NCI-H460 (cell line): Measurements from ENCODE around the gene PHEX. TPM values are rescaled to one million over a fixed set of nuclear protein-coding genes. Genes with fewer than 3 reads are reported as not detected.

ENCODE experiments used
- DNase-seq: peaks from one replicate; pipeline ENCODE4 v3.0.0-alpha.2; 2016; ENCODE audit warnings: low read depth; ENCODE audit errors: extremely low read depth
- total RNA-seq: library from RNA; depleted of rRNA; stranded (reverse); fragments of >200 nt; shearing (Covaris generic); gene quantifications from 2 replicates; pipeline ENCODE4 v1.2.3, GENCODE V29; 2014

Gene PHEX
- total RNA-seq, 1 experiment from 2014 or later = 0.64 TPM

GRCh38 chrX:22141047-22141730 lies 109.1 kb downstream of the PHEX start:
- DNase-seq = no peak

DNA sequence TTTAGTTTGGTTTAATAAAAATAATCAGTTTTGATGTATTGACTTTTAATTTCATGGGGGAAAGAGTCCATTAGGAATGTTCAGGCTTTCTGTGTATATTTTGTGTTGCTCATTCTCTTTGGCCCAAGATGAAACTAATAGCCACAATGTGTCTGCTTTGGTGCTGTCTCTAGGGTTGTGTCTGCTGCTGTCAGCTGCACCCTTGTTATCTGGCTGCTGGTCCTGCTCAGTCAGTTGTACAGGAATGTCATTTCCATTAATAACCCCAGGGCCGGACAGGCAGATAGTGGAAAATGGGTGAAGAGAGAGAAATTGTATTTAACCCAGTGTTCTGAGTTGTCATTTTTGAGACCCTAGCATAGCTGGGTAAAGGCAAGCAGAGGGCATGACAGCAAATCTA lies 115.1 kb downstream of the PHEX start:
- DNase-seq = no peak

- no peak for DNase-seq
Observed at GRCh38 chrX:22147942-22148341, 115.8 kb downstream of the PHEX start.

- no peak for DNase-seq
Observed at GRCh38 chrX:22148565-22148964, 116.4 kb downstream of the PHEX start.

DNA sequence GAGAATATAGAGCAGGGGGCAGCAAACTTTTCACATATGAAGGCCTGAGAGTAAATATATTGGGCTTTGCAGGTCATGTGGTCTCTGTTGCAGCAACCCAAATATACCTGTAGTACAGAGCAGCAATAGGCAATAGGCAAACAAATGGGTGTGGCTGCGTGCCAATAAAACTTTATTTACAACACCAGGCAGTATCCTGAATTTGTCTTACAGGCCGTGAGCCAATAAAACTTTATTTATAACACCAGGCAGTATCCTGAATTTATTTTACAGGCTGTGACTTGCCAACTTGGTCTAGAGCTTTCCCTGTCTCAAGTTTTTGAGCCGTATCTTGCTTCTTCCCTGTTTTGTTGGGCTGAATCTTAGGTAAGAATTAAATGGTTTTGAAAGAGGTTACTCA lies 118.2 kb downstream of the PHEX start:
- DNase-seq = no peak

- DNase-seq = no peak
Observed at GRCh38 chrX:22155126-22155525, 123.0 kb downstream of the PHEX start.

GRCh38 chrX:22159071-22159470 lies 126.9 kb downstream of the PHEX start:
- DNase-seq = no peak

- DNase-seq = no peak
Observed at GRCh38 chrX:22163326-22163725, 131.2 kb downstream of the PHEX start.

DNA sequence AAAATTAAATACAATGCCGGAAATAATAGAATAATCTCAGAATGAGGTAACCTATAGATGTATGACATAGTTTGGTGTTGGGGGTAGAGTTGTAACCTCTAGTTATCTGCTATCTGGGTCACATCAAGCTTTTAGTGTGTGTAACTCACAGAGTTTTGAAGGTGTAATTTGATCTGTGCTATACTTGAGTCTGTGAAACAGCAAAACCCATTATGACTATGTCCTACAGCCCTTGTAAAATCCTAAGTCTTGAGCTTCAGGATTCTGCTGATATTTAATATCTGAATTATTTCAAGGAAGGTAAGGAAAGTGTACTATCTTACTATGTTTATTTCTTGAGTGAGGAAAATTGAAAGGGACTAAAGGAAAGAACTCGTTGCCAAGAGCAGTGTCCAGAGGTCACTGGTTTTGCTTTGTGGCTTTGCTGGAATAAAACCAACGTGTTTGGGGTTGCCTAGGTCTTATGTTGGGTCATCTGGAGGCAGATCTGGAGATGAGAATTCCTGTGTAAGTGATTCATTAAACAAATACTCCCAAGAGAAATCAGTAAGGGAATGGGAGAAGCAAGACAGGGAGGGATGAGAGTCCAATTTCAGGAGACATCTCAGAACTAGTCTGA lies 132.8 kb downstream of the PHEX start:
- DNase-seq = peak; percentile 1

DNA sequence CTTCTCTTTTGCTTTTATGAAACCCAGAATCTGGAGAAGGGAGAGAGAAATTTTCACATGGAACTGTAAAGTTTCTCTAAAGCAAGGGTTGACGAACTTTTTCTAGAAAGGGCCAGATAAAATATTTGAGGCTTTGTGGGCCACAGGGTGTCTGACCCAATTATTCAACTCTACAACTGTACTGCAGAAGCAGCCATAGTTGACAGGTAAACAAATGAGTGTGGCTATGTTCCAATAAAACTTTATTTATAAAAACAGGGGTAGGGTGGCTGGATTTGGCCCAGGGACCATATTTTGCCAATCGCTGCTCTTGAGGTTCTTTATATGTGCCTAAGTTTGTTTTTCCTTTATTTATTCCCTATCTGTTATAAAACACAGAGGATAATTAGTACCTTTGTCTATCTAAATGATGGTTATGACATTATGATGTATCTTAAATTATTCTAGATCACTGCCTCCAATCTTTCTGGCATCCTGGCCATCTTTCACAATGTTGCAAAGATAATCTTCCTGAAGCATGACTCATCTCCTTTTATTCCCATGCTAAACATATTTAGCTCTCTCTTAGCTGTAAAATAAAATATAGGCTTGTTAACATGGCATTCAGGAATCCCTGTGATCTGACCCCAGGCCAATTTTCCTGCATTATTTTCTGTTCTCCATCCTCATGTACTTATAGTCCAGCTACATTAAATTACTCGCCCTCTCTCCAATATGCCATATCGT lies 133.8 kb downstream of the PHEX start:
- peak; percentile 30 for DNase-seq

- DNase-seq = no peak
Observed at GRCh38 chrX:22171287-22172060, 139.3 kb downstream of the PHEX start.

DNA sequence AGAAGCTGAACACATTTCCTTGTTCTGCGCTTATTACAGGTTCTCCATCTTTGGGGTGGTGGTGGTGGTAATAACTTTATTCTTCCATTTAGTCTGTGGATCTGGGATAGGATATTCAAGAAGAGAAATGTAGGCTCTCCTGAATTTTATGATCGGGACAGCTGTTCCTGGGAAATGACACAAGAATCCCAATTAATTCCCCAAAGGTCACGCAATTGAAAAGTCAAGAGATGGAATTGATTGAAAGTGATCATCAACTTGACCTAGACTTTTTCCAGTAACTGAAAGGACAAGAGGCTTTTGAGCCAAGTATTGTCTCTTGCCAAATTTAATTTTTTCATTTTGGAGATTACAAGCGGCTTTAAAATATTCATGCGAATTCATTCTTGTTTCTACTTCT lies 141.8 kb downstream of the PHEX start:
- DNase-seq = no peak

DNA sequence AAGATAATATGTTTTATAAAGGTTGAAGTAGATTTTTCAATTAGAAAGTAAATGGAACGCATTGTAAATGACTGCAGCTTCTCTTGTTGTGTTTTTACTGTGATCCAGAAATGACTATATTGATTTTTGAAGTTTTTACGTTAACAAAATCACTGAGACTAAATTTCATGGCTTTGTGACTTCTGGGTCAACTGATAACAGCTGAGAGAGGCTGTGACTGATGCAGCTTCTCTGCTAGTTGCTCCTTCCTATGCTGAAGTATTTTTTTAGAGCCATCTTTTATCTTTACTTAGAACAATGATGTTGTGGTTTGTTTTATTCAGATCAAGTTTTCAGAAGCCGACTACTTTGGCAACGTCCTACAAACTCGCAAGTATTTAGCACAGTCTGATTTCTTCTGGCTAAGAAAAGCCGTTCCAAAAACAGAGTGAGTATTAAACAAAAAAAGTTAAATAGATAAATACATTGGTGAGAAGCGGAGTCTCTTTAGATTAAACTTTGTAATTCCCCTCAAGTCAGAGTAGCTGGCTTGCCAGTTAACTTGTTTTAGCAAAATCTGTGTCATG lies 145.9 kb downstream of the PHEX start:
- no peak for DNase-seq

GRCh38 chrX:22184096-22184495 lies 152.0 kb downstream of the PHEX start:
- DNase-seq = no peak

DNA sequence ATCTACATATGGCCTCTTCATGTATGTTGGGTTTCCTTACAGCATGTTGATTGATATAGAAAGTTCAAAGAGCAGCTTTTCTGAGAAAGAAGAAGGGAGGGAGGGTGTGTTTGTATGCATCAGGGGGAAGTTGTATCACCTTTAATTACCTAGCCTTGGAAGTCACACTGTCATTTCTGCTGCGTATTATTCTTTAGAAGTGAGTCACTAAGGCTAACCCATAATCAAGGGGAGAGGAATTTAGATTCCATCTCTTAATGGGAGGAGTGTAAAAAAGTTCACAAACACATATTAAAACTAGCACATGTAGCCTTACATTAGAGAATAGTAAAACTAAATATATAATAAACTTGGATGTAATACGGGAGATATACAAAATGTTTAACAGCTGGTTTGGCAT lies 154.0 kb downstream of the PHEX start:
- no peak for DNase-seq

- DNase-seq = peak; percentile 69
Observed at GRCh38 chrX:22192419-22193060, 160.4 kb downstream of the PHEX start.

DNA sequence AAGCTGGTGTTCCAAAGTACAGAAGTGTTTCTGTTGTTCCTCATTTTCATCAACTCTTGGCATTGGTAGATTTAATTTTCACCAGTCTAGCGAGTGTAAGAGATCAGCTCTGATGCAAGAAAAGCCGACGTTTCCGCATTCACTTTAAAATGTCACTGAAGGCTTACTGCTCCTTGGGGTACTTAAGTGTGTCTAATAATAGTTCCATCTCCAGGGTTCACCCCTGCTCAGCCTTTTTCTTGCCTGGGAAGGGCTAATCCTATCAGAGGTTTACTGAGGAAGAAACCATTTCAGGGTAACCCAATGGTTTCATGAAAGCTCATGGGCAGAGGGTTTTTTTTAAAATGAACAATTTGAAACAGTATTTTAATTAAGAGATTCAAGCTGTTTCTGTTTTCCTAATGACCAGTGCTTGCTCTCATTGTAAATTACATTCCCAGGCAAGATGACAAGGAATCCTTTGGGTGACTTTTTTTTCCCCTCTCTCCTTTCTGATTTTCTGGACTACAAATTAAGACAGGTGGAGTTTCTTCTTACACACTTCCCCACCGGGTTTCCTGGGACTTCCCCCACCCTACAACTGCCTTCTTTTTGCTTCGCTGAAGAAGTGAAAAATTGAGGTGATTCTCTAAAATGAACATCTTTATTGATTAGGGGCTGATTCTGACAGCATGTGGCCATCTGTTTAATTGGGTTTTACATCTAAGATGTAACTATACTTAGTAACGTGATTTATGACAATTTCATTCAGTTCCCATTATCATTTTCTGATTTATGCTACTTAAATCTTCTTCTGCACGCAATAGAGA lies 161.9 kb downstream of the PHEX start:
- DNase-seq = no peak

GRCh38 chrX:22194660-22194945 lies 162.5 kb downstream of the PHEX start:
- DNase-seq = no peak

DNA sequence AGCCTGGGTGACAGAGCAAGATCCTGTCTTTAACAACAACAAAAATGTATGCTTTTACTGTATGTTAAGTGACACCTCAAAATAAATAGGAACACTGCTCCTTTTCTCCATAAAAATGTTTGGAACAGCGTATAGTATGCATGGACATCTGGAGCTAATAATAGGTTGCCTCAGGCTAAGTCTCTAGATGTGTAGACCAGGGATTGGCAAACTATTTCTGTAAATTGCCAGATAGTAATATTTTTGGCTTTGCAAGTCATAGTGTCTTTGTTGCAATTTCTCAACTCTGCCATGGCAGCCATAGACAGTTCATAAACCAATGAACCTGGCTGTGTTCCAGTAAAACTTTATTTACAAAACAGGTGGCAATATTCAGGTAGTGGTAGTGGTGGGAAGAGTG lies 164.0 kb downstream of the PHEX start:
- no peak for DNase-seq

- DNase-seq = no peak
Observed at GRCh38 chrX:22202251-22202650, 170.1 kb downstream of the PHEX start.
